WTC11 (cell line): Measurements from ENCODE around the gene OR10J4. TPM values are rescaled to one million over a fixed set of nuclear protein-coding genes. Genes with fewer than 3 reads are reported as not detected.

Experiments
- ATAC-seq: fragments of 200-7000 bp; cut with Tn5 transposase; 2 replicates; pipeline ENCODE4 v1.10.0; 2021; ENCODE audit warnings: mild to moderate bottlenecking, moderate library complexity
- CTCF ChIA-PET: fragments of 300-600 bp; sonication (Branson Sonifier 250); formaldehyde crosslinking; loops from one replicate; lab custom pipeline; 2021; ENCODE audit warnings: antibody characterized with exemption; lab: Charles Lee
- POLR2A ChIA-PET: fragments of 350-600 bp; sonication (Branson Sonifier 250); formaldehyde crosslinking; loops from one replicate; lab custom pipeline; 2021; ENCODE audit warnings: antibody characterized with exemption; lab: Charles Lee
- DNase-seq: peaks from one replicate; pipeline ENCODE4 v3.0.0; 2021; ENCODE audit warnings: low spot score
- H3K27ac Mint-ChIP-seq: 2 replicates; pipeline ENCODE4 v1.8.0; 2021; ENCODE audit warnings: mixed read lengths
- H3K27me3 Mint-ChIP-seq: 2 replicates; pipeline ENCODE4 v1.8.0; 2021; ENCODE audit warnings: low read depth, mild to moderate bottlenecking, moderate library complexity, mixed read lengths
- H3K36me3 Mint-ChIP-seq: 2 replicates; pipeline ENCODE4 v1.8.0; 2021; ENCODE audit warnings: mixed read lengths
- H3K4me1 Mint-ChIP-seq: 2 replicates; pipeline ENCODE4 v1.8.0; 2022; ENCODE audit warnings: mixed read lengths
- H3K4me3 Mint-ChIP-seq: 2 replicates; pipeline ENCODE4 v1.8.0; 2021; ENCODE audit warnings: mild to moderate bottlenecking, moderate library complexity, mixed read lengths
- H3K9me3 Mint-ChIP-seq: 2 replicates; pipeline ENCODE4 v1.8.0; 2021; ENCODE audit warnings: mixed read lengths
- ATF2 ChIP-seq: sonication (generic); formaldehyde crosslinking; IDR thresholded peaks from 2 replicates; pipeline ENCODE4 v1.8.1; 2022; ENCODE audit warnings: low read depth, missing genetic modification reagents, borderline replicate concordance
- CBFB ChIP-seq: sonication (generic); formaldehyde crosslinking; IDR thresholded peaks from 2 replicates; pipeline ENCODE4 v1.8.1; 2022; ENCODE audit warnings: mild to moderate bottlenecking, low read depth, missing genetic modification reagents
- E2F5 ChIP-seq: sonication (generic); formaldehyde crosslinking; IDR thresholded peaks from 2 replicates; pipeline ENCODE4 v1.8.1; 2022; ENCODE audit warnings: mild to moderate bottlenecking, moderate library complexity, missing genetic modification reagents
- ETV6 ChIP-seq: sonication (generic); formaldehyde crosslinking; IDR thresholded peaks from 2 replicates; pipeline ENCODE4 v1.8.1; 2022; ENCODE audit warnings: mild to moderate bottlenecking, missing genetic modification reagents
- IRF1 ChIP-seq: sonication (generic); formaldehyde crosslinking; IDR thresholded peaks from 2 replicates; pipeline ENCODE4 v1.8.0; 2023; ENCODE audit warnings: missing genetic modification reagents
- JAZF1 ChIP-seq: fragments of 250-450 bp; sonication (Bioruptor Pico); IDR thresholded peaks from 2 replicates; pipeline ENCODE4 v1.9.0; 2021; ENCODE audit warnings: moderate library complexity, mild to moderate bottlenecking, inconsistent platforms
- KAT7 ChIP-seq: sonication (generic); formaldehyde crosslinking; IDR thresholded peaks from 2 replicates; pipeline ENCODE4 v1.8.1; 2023; ENCODE audit warnings: missing genetic modification reagents, mild to moderate bottlenecking, borderline replicate concordance
- MAX ChIP-seq: sonication (generic); formaldehyde crosslinking; IDR thresholded peaks from 2 replicates; pipeline ENCODE4 v1.8.0; 2022; ENCODE audit warnings: mild to moderate bottlenecking, missing genetic modification reagents
- MLX ChIP-seq: sonication (generic); formaldehyde crosslinking; IDR thresholded peaks from 2 replicates; pipeline ENCODE4 v1.8.1; 2023; ENCODE audit warnings: mild to moderate bottlenecking, missing genetic modification reagents, moderate library complexity
- NFE2L1 ChIP-seq: sonication (generic); formaldehyde crosslinking; IDR thresholded peaks from 2 replicates; pipeline ENCODE4 v1.8.1; 2023; ENCODE audit warnings: missing genetic modification reagents
- PREB ChIP-seq: sonication (generic); formaldehyde crosslinking; IDR thresholded peaks from 2 replicates; pipeline ENCODE4 v1.8.1; 2022; ENCODE audit warnings: mild to moderate bottlenecking, missing genetic modification reagents, moderate library complexity, borderline replicate concordance
- SMAD3 ChIP-seq: sonication (generic); formaldehyde crosslinking; IDR thresholded peaks from 2 replicates; pipeline ENCODE4 v1.8.0; 2022; ENCODE audit warnings: missing genetic modification reagents, mild to moderate bottlenecking, borderline replicate concordance
- SMAD4 ChIP-seq: sonication (generic); formaldehyde crosslinking; IDR thresholded peaks from 2 replicates; pipeline ENCODE4 v1.8.0; 2022; ENCODE audit warnings: mild to moderate bottlenecking, missing genetic modification reagents
- SOX15 ChIP-seq: fragments of 250-450 bp; sonication (Bioruptor Pico); IDR thresholded peaks from 2 replicates; pipeline ENCODE4 v1.9.0; 2021; ENCODE audit warnings: mild to moderate bottlenecking
- TCF7 ChIP-seq: sonication (generic); formaldehyde crosslinking; IDR thresholded peaks from 2 replicates; pipeline ENCODE4 v1.8.0; 2022; ENCODE audit warnings: mild to moderate bottlenecking, low read depth, missing genetic modification reagents, moderate library complexity
- ZNF423 ChIP-seq: fragments of 250-450 bp; sonication (Bioruptor Pico); IDR thresholded peaks from 2 replicates; pipeline ENCODE4 v2.1.2; 2022; ENCODE audit warnings: mild to moderate bottlenecking, moderate library complexity
- ZNF425 ChIP-seq: fragments of 250-450 bp; sonication (Bioruptor Pico); conservative IDR thresholded peaks from 2 replicates; pipeline ENCODE4 v1.9.0; 2021; ENCODE audit warnings: mild to moderate bottlenecking
- ZSCAN18 ChIP-seq: fragments of 250-450 bp; sonication (Bioruptor Pico); IDR thresholded peaks from 2 replicates; pipeline ENCODE4 v2.1.2; 2022; ENCODE audit warnings: mild to moderate bottlenecking, moderate library complexity
- total RNA-seq: library from RNA; stranded (reverse); gene quantifications from 3 replicates; pipeline ENCODE4 v1.2.3, GENCODE V29; 2021

The OR10J4 gene
- total RNA-seq, 1 experiment from 2014 or later: not detected

- Mint-ChIP-seq H3K27me3 (no peaks in the 10 kb centered on the region; the same call in 1 of the 2 replicates), H3K27ac (no peak overlapping the region), H3K9me3 (no peaks in the 10 kb centered on the region), H3K4me1 (no peaks in the 10 kb centered on the region), H3K36me3 (no peaks in the 10 kb centered on the region), H3K4me3 (no peak overlapping the region)
- ATAC-seq (no peak), DNase-seq (no peak)
- TF ChIP-seq SMAD3 (no peak), JAZF1 (CRISPR knock-in tag) (no peak), TCF7 (CRISPR knock-in tag) (no peak), MLX (CRISPR knock-in tag) (no peak), E2F5 (no peak), ZSCAN18 (CRISPR knock-in tag) (no peak), CBFB (CRISPR knock-in tag) (no peak), ZNF423 (CRISPR knock-in tag) (no peak), IRF1 (CRISPR knock-in tag) (no peak), NFE2L1 (CRISPR knock-in tag) (no peak), KAT7 (CRISPR knock-in tag) (no peak), ATF2 (CRISPR knock-in tag) (no peak), ETV6 (CRISPR knock-in tag) (no peak), SOX15 (CRISPR knock-in tag) (no peak), MAX (CRISPR knock-in tag) (no peak), SMAD4 (CRISPR knock-in tag) (no peak), ZNF425 (CRISPR knock-in tag) (no peak), PREB (CRISPR knock-in tag) (no peak)
- POLR2A ChIA-PET: no interaction called here
- CTCF ChIA-PET: no interaction called here
Observed at GRCh38 chr1:159441360-159441759, 9.4 kb downstream of the OR10J4 start.
